NB4 (cell line): Measurements from ENCODE around the gene UBE2N.

Source experiments
- CTCF ChIP-seq: IDR thresholded peaks from one replicate; pipeline ENCODE4 v1.5.1; 2012; ENCODE audit warnings: low read depth, low read length
- POLR2A ChIP-seq: IDR thresholded peaks from 2 replicates; pipeline ENCODE4 v1.6.1; 2011; ENCODE audit warnings: mild to moderate bottlenecking; ENCODE audit not compliant: insufficient read length; ENCODE audit errors: extremely low read depth

- TF ChIP-seq CTCF, result no peak
- no peak for TF ChIP-seq POLR2A
Observed at GRCh38 chr12:93448796-93449195, 7.0 kb upstream of the UBE2N start.
